Muscle of leg (tissue), 9 donors: ENCODE measurements around the gene ARHGAP33. TPM values are rescaled to one million over a fixed set of nuclear protein-coding genes. Genes with fewer than 3 reads are reported as not detected.

ENCODE experiments used
- polyA plus RNA-seq, 8 donors: library from polyadenylated mRNA; unstranded; fragments of 120-200 nt; gene quantifications; one replicate each; pipeline versions ENCODE4 v1.2.1 to v1.2.3, GENCODE V29; 2013; ENCODE audit warnings: inconsistent platforms in 1 of 8, low replicate concordance in 1 of 8; ENCODE audit not compliant: insufficient read length in 8 of 8, insufficient read depth in 1 of 8
- total RNA-seq: library from RNA; stranded (reverse); fragments of 120-200 nt; gene quantifications from one replicate; pipeline ENCODE4 v1.2.4, GENCODE V29; 2013

Gene ARHGAP33
- total and polyA plus RNA-seq, 9 donors = 3.6 to 28.5 (median 18.6) TPM

Other genes with a start within 250 kb of the ARHGAP33 start
- not detected for gene SBSN, start 247.3 kb upstream of the ARHGAP33 start, total RNA-seq
- 1 to 10 TPM in 1 of 8 donors, under 1 TPM in 3, not detected in 4; 0.10 to 5.1 (median 0.40) TPM for gene SBSN, start 247.3 kb upstream of the ARHGAP33 start, polyA plus RNA-seq
- gene GAPDHS, start 242.1 kb upstream of the ARHGAP33 start, total RNA-seq = not detected
- gene GAPDHS, start 242.1 kb upstream of the ARHGAP33 start, polyA plus RNA-seq = not detected
- 51.4 TPM for gene TMEM147, start 229.9 kb upstream of the ARHGAP33 start, total RNA-seq
- 10 to 100 TPM; 41.5 to 50.1 (median 44.6) TPM for gene TMEM147, start 229.9 kb upstream of the ARHGAP33 start, polyA plus RNA-seq
- gene ATP4A, start 211.9 kb upstream of the ARHGAP33 start, total RNA-seq = not detected
- gene ATP4A, start 211.9 kb upstream of the ARHGAP33 start, polyA plus RNA-seq = under 1 TPM in 1 of 8 donors, not detected in 7; 0.52 TPM
- not detected for gene PMIS2, start 189.4 kb upstream of the ARHGAP33 start, total RNA-seq
- not detected for gene PMIS2, start 189.4 kb upstream of the ARHGAP33 start, polyA plus RNA-seq
- 9.5 TPM for gene HAUS5, start 162.8 kb upstream of the ARHGAP33 start, total RNA-seq
- gene HAUS5, start 162.8 kb upstream of the ARHGAP33 start, polyA plus RNA-seq = 10 to 100 TPM in 7 of 8 donors, 1 to 10 TPM in 1; 9.4 to 16.1 (median 12.6) TPM
- gene RBM42, start 146.5 kb upstream of the ARHGAP33 start, total RNA-seq = 32.8 TPM
- 10 to 100 TPM; 44.7 to 55.3 (median 51.5) TPM for gene RBM42, start 146.5 kb upstream of the ARHGAP33 start, polyA plus RNA-seq
- 1.6 TPM for gene ETV2, start 133.8 kb upstream of the ARHGAP33 start, total RNA-seq
- gene ETV2, start 133.8 kb upstream of the ARHGAP33 start, polyA plus RNA-seq = 1 to 10 TPM; 1.7 to 4.9 (median 3.2) TPM
- gene COX6B1, start 127.2 kb upstream of the ARHGAP33 start, total RNA-seq = 582 TPM
- gene COX6B1, start 127.2 kb upstream of the ARHGAP33 start, polyA plus RNA-seq = 100 to 1,000 TPM; 263 to 328 (median 300) TPM
- not detected for gene UPK1A, start 109.0 kb upstream of the ARHGAP33 start, total RNA-seq
- 1 to 10 TPM in 1 of 8 donors, under 1 TPM in 2, not detected in 5; 0.17 to 7.7 (median 0.28) TPM for gene UPK1A, start 109.0 kb upstream of the ARHGAP33 start, polyA plus RNA-seq
- not detected for gene ZBTB32, start 71.0 kb upstream of the ARHGAP33 start, total RNA-seq
- under 1 TPM in 6 of 8 donors, not detected in 2; 0.25 to 0.40 (median 0.36) TPM for gene ZBTB32, start 71.0 kb upstream of the ARHGAP33 start, polyA plus RNA-seq
- gene KMT2B, start 57.6 kb upstream of the ARHGAP33 start, total RNA-seq = 7.6 TPM
- gene KMT2B, start 57.6 kb upstream of the ARHGAP33 start, polyA plus RNA-seq = 10 to 100 TPM; 17.3 to 33.7 (median 25.3) TPM
- 2.1 TPM for gene IGFLR1, start 33.1 kb upstream of the ARHGAP33 start, total RNA-seq
- gene IGFLR1, start 33.1 kb upstream of the ARHGAP33 start, polyA plus RNA-seq = 1 to 10 TPM; 3.0 to 5.6 (median 3.9) TPM
- gene U2AF1L4, start 30.1 kb upstream of the ARHGAP33 start, total RNA-seq = 14.6 TPM
- gene U2AF1L4, start 30.1 kb upstream of the ARHGAP33 start, polyA plus RNA-seq = 10 to 100 TPM; 10.6 to 17.6 (median 14.1) TPM
- gene PSENEN, start 29.9 kb upstream of the ARHGAP33 start, total RNA-seq = 40.2 TPM
- 10 to 100 TPM; 34.1 to 45.1 (median 36.8) TPM for gene PSENEN, start 29.9 kb upstream of the ARHGAP33 start, polyA plus RNA-seq
- 10.2 TPM for gene LIN37, start 27.0 kb upstream of the ARHGAP33 start, total RNA-seq
- gene LIN37, start 27.0 kb upstream of the ARHGAP33 start, polyA plus RNA-seq = 10 to 100 TPM in 5 of 8 donors, 1 to 10 TPM in 3; 9.2 to 12.8 (median 10.9) TPM
- 46.7 TPM for gene HSPB6, start 18.5 kb upstream of the ARHGAP33 start, total RNA-seq
- gene HSPB6, start 18.5 kb upstream of the ARHGAP33 start, polyA plus RNA-seq = 100 to 1,000 TPM; 236 to 741 (median 528) TPM
- 3.9 TPM for gene PROSER3, start 17.4 kb upstream of the ARHGAP33 start, total RNA-seq
- 10 to 100 TPM in 6 of 8 donors, 1 to 10 TPM in 2; 6.9 to 14.6 (median 11.9) TPM for gene PROSER3, start 17.4 kb upstream of the ARHGAP33 start, polyA plus RNA-seq
- not detected for gene PRODH2, start 37.3 kb downstream of the ARHGAP33 start, total RNA-seq
- under 1 TPM in 2 of 8 donors, not detected in 6; 0.18 to 0.27 TPM for gene PRODH2, start 37.3 kb downstream of the ARHGAP33 start, polyA plus RNA-seq
- gene NPHS1, start 76.9 kb downstream of the ARHGAP33 start, total RNA-seq = 0.09 TPM
- under 1 TPM in 7 of 8 donors, not detected in 1; 0.04 to 0.37 (median 0.21) TPM for gene NPHS1, start 76.9 kb downstream of the ARHGAP33 start, polyA plus RNA-seq
- 0.31 TPM for gene KIRREL2, start 81.3 kb downstream of the ARHGAP33 start, total RNA-seq
- 1 to 10 TPM in 1 of 8 donors, under 1 TPM in 7; 0.28 to 1.0 (median 0.58) TPM for gene KIRREL2, start 81.3 kb downstream of the ARHGAP33 start, polyA plus RNA-seq
- 4.7 TPM for gene APLP1, start 93.0 kb downstream of the ARHGAP33 start, total RNA-seq
- gene APLP1, start 93.0 kb downstream of the ARHGAP33 start, polyA plus RNA-seq = 10 to 100 TPM in 3 of 8 donors, 1 to 10 TPM in 5; 4.6 to 10.7 (median 7.5) TPM
- 1.8 TPM for gene NFKBID, start 125.0 kb downstream of the ARHGAP33 start, total RNA-seq
- 1 to 10 TPM in 6 of 8 donors, under 1 TPM in 2; 0.85 to 3.3 (median 1.6) TPM for gene NFKBID, start 125.0 kb downstream of the ARHGAP33 start, polyA plus RNA-seq
- 4.0 TPM for gene HCST, start 127.0 kb downstream of the ARHGAP33 start, total RNA-seq
- gene HCST, start 127.0 kb downstream of the ARHGAP33 start, polyA plus RNA-seq = 1 to 10 TPM; 3.5 to 7.8 (median 5.6) TPM
- gene TYROBP, start 132.7 kb downstream of the ARHGAP33 start, total RNA-seq = 18.0 TPM
- gene TYROBP, start 132.7 kb downstream of the ARHGAP33 start, polyA plus RNA-seq = 10 to 100 TPM; 16.5 to 22.5 (median 18.9) TPM
- gene LRFN3, start 160.8 kb downstream of the ARHGAP33 start, total RNA-seq = 1.8 TPM
- gene LRFN3, start 160.8 kb downstream of the ARHGAP33 start, polyA plus RNA-seq = 10 to 100 TPM in 3 of 8 donors, 1 to 10 TPM in 5; 6.3 to 13.9 (median 9.3) TPM
- gene SDHAF1, start 219.6 kb downstream of the ARHGAP33 start, total RNA-seq = 18.7 TPM
- gene SDHAF1, start 219.6 kb downstream of the ARHGAP33 start, polyA plus RNA-seq = 10 to 100 TPM; 10.9 to 14.8 (median 12.9) TPM
- gene SYNE4, start 233.2 kb downstream of the ARHGAP33 start, total RNA-seq = 0.18 TPM
- gene SYNE4, start 233.2 kb downstream of the ARHGAP33 start, polyA plus RNA-seq = 1 to 10 TPM in 1 of 8 donors, under 1 TPM in 7; 0.11 to 1.2 (median 0.41) TPM
- gene ALKBH6, start 238.6 kb downstream of the ARHGAP33 start, total RNA-seq = 8.3 TPM
- gene ALKBH6, start 238.6 kb downstream of the ARHGAP33 start, polyA plus RNA-seq = 10 to 100 TPM in 4 of 8 donors, 1 to 10 TPM in 4; 7.8 to 12.1 (median 9.9) TPM